ENCODE measurements around the gene PARP1.
"Not testable (repeated sequence)": the region's sequence is repeated elsewhere in the genome, so short reads cannot be mapped to it uniquely, and the experiment has no call there.

Gene PARP1

DNA sequence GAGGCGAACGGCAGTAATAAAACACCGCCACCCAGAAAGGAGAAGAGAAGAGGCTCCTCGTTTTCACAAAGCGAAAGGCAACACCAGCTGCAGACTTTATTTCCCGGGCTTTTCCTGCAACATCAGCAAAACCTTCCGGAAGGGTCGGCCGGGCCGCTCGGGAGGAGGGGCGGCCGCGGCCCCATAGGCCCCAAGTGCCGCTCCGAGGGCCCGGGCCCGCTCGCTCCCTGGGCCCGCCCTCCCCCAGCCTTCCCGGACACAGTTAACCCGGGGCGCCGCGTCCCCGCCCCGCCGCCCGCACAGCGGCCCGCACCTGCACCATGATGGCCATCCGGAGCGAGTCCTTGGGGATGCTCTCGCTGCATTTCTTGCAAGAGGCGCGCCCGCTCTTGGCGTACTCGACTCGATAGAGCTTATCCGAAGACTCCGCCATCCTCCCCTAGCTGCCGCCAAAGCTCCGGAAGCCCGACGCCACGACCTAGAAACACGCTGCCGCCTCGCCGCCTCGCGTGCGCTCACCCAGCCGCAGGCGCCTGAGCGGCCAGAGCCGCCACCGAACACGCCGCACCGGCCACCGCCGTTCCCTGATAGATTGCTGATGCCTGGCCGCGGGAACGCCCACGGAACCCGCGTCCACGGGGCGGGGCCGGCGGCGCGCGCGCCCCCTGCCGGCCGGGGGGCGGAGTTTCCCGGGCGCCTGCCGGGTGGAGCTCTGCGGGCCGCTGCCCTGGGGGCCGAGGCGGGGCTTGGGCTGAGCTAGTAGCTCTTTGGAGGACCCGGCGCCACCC lies at the start of gene PARP1:
PARP1 (minus strand) TSS at position 597 of the 788 bp plus-strand sequence; CDS start at position 433, 164 bp downstream.
- peak; percentile 85 to 89 for DNase-seq

DNA sequence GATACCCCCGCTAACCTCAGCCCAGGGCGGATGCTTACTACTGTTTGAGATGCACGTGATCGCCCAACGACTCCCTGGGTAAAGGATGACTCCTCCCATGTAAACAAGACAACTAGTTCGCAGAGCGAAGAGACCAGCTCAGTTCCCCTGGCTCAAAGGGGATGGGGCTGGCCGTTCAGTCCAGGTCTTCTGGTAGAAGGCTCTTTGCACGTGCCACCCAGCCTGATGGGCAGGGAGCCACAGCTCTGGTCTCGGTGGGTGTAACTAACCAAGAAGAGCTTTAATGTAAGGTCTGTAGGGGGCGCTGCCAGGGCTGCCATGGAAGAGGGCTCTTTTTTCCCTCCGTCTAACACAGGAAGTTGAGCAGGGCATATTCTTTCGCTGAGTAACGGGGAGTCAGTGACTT lies 49.4 kb upstream of the PARP1 start:
- peak; percentile 43 to 60 for DNase-seq

DNA sequence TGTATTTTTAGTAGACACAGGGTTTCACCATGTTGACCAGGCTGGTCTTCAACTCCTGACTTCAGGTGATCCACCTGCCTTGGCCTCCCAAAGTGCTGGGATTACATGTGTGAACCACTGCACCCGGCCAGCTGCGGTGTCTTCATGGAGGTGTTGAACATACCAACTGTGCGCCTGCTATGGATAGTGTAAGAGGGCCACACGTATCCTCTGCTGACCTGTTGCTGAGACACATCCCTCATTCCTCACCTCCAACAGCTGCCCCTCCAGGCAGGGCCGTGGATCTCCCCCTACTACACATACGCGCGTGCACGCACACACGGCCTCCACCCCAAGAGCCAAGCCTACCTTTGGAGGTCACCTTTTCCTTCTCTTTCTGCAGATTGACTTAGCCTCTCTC lies 48.0 kb upstream of the PARP1 start:
- DNase-seq: no peak

DNA sequence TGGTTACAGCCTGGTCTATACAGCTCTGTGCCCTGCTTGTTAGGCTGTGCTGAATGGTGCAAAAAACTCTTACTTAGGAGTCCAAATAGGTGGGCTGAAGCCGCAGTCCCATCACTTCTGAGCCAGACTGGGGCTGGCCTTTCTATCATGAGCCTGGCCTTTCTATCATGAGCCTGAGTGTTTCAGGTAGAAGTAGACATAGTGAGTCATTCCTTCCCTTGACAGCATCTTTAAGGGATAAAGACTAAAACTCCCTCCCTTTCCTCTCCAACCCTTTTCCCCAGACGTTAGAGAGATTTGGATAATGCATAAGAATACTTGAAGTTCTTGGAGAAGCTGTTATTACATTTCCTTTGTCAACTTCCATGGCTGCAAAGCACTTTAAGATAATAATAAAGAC lies 46.5 kb upstream of the PARP1 start:
- DNase-seq: no peak

DNA sequence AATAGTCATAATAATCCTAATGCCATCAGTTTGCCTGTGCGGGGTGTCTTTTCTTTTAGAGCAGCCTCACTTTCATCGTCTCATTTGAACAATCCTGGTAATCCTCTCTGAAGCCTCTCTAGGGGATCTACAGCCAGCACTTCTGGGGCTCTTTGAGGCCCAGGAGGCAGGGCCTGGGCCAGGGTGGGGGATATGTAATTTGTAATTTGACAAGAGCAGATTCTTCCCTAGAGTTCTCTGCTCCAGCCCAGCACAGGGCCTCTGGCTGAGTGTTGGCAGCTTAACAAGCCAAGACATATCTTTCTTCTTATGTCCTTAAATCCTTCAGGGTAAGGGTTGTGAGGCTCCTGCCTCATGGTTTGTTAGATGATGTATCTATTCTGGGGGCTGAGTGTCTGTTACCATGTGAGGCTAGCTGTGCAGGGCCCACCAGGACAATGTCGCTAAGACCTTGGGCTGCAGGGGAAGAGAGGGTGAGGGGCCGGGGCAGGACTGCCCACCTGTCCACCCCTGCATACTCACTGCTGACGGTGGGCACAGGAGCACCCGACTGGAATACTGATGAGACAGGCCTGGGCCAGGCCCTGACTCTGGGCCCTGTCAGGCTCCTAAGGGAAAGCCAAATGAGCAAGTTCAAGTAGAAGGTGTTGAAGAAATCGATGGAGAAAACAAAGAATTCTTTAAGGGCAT lies 45.3 kb upstream of the PARP1 start:
- no peak for DNase-seq

DNA sequence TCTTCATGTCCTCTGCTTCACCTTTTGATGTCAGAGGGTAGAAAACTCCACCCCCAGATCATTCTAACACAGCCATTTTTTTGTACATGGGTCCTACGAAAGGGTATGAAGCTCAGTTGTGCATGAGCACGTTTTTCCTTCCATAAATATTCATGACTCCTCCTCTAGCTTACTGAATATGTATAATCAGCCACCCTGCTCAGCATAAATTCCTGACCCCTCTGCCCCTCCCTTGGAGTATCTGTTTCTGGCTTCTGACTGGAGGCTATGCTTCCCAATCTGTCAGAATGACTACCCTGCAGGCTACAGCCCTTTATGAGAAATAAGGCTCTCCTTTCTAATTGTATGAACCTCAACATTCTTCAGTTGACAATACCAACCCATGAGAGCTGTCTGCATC lies 42.8 kb upstream of the PARP1 start:
- DNase-seq: no peak

DNA sequence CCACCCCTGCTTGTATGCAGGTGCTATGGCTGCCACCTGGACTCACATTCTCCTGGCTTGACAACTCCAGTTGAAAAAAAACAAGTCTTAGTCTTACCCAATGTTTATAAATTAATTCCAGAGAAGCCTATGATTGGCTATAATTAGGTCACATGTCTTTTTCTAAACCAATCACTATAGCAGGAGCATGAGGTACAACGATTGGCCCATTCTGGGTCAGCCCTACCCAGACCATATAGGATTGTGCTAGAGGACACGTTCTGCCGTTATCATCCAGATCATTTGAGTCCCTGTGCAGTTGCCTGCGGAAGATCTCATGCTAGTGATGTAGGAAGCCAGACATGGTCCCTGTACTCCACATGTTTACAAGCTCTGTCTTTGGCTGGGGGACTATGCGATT lies 41.9 kb upstream of the PARP1 start:
- DNase-seq: no peak

DNA sequence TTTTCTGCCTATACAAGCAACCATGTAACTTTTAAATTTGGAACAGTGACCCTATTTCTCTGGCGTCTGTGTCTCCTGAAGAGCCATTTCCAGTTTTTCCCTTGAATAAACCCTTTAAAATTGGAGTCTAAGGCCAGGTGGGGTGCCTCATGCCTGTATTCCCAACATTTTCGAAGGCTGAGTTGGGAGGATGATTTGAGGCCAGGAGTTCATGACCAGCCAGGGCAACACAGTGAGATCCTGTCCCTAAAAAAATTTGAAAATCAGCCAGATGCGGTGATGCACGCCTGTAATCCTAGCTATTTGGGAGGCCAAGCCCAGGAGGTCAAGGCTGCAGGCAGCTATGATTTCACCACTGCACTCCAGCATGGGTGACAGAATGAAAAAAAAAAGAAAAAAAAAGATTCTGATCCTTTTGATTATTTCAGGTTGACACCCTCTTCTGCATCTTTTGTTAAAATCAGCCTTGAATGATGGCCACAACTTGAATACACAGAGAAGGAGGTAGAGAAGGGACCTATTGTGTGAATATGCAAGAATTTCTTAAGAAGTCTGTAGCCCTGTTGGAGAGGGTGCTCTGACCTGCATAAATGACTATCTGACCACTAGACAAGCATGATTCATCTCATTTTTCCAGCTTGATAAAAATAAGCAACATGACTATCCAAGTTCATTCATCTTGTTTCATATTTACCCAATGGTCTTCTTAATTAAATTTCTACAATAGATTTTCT lies 40.2 kb upstream of the PARP1 start:
- DNase-seq: no peak

DNA sequence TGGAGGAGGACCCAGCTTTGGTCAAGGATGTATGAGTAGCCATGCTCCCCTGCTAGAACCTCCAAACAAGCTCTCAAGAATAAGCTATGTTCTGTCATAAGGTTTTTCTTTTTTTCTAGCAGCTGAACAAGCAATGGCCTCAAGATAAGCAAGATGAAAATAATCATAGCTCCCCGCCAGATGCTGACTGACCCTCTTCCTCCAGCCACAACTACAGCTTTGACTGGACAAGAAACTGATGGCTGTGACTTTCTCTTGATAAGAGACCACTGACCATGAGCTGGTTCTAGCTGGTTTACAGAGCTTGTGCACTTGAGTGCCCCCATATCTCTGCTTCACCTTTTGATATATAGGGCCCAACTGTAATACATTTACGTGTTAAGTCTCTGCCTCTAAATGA lies 38.2 kb upstream of the PARP1 start:
- DNase-seq: no peak

DNA sequence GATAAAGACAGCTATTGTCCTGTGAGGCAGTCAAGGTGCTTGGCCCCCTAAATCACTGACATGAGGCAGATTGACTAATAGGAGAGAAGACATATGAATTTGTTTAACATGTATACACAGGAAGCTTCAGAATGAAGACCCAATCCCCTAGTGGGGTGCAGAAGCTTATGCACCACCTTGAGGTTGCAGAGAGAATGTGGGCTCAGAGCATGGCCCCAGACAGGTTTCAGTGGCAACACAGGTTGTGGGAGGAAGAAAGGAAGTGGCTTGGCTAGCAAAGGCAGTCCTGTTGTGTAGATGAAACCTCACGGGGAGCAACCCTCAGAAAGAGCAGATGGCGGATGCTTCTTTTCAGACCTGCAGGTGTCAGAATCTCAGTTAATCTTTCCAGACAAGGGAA lies 37.0 kb upstream of the PARP1 start:
- DNase-seq: peak; percentile 46 to 59

DNA sequence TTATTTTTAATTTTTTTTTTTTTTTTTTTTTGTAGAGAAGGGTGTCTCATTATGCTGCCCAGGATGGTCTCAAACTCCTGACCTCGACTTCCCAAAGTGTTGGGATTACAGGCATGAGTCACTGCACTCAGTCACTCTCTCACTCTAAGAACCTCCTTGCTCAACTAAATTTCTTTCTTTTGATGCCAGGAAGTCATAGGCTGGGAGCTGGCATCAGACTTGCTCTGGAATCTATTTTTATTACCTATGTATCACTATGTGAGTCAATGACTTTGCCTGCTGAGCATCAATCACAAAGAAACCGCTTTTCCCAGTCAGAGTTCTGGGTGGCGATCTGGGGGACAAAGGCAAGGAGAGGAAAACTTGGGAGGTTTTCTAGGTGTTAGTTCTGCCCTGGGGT lies 35.5 kb upstream of the PARP1 start:
- no peak for DNase-seq

DNA sequence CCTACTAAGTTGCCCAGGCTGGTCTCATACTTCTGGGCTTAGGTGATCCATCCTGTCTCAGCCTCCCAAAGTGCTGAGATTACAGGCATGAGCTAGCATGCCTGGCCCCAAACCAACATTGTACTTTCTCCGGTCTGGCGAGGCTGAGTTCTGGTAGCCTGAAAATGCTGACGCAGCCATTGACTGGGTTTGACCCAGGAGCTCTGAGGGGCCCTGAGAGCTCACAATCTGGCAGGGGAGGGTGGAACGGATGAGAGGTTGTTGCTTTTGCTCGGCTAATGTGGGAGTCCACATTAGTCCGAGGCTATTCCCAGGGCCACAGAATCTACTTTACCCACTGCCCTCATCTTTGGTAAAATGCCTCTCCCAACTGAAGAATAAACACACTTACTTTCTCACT lies 35.1 kb upstream of the PARP1 start:
- DNase-seq: no peak

DNA sequence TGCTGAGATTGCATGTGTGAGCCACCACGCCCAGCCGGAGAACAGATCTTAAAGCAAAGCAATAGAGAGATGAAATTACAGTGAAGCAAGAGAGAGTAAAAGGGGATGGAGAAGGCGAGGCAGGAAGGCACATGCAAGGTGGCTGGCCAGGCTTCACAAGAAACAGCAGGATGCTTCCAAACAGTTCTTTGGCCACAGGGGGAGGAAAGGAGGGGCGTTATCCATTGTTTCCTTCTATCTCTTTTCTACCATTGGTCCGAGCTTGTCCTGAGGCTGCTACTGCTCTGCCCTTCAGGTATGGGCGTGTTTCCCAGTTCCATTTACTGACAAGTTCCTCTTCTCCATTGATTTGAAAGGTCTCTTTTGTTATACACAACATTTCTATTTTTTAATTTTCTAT lies 33.7 kb upstream of the PARP1 start:
- no peak for DNase-seq

DNA sequence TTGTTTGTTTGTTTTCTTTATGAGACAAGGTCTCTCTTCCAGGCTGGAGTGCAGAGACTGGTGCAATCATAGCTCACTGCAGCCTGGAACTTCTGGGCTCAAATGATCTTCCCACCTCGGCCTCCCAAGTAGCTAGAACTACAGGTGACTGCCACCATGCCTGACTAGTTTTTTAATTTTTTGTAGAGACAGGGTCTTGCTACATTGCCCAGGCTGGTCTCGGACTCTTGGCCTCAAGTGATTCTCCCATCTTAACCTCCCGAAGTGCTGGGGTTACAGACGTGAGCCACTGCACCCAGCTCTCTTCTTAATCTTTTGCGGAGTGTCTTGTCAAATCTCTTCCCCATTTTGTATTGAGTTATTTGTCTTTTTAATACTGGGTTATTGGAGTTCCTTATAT lies 32.6 kb upstream of the PARP1 start:
- DNase-seq: no peak

DNA sequence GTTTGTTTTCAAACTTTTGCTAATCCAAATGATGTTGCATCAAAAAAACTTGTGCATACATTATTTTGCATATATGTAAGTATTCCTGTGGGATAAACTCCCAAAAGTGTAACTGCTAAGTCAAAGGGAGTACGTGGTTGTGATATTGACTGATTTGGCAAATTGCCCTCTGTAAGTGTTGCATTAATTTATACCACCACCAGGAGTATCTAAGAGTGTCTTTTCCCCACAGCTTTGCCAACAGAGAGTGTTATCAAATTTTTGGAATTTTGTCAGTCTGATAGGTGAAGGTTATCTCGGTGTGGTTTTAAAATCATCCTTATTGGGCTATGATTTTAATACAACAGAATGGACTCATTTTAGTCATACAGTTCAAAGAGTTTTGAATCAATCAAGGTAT lies 30.1 kb upstream of the PARP1 start:
- no peak for DNase-seq

DNA sequence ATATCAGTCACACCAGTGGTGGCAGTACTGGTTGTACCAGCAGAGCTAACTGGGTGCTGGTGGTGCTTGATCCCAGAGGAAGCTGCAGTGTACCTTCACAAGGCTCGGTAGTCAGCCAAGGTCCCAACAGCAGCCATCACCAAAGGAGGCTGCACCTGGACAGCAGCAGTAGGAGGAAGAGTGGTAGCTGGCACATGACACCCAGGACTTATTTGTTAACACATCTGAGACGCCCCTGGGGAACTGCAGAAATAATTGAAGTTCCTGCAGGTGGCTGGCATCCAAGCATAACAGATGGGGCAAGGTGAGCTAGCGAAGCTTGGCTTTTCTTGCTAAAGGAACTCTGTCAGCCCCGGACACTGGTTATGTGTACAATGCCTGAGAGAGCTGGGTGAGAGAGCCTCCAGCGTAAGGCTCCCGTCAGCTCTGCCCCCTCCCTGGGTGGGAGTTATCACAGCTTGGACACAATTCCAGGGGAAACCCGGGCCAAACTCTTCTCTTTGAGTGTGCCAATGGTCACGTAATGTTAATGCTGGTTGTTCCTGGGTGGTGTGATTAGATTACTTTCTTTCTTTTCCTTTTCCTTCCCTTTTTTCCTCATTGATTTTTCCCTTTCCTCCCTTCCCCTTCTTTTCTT lies 29.1 kb upstream of the PARP1 start:
- DNase-seq: no peak

DNA sequence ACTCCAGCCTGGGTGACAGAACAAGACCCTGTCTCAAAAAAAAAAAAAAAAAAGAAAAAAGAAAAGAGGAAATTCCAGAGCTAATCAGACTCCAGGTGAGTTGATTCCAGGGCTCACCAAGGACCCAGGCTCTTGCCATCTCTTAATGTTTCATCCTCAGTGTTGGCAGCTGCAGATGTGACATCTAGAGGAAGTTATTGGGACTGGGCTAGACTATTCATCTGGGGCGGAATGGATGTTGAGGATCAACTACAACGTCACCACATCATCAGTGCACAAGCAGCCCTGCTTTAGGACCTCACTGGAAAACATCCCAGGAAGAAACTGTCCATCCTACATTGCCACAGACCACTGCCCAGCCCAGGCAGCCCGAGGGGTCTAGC lies 28.6 kb upstream of the PARP1 start:
- no peak for DNase-seq

DNA sequence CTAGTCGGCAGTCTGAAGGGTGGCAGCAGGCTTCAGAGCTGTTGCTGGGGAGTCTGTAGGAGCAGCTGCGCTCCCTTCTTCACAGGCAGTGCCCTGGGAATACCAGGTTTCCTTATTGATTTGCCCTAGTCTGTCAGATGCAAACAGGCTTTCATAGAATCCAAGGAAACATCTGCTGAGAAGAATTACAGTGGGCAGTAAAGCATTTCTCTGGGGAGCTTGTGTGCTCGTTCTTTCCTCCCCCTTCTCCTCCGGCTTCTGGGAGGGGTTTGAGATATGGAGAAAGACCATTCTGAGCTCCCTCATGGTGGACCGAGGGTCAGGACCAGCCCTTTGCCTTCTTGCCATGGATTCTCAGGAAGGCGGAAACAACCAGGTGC lies 25.4 kb upstream of the PARP1 start:
- no peak for DNase-seq

DNA sequence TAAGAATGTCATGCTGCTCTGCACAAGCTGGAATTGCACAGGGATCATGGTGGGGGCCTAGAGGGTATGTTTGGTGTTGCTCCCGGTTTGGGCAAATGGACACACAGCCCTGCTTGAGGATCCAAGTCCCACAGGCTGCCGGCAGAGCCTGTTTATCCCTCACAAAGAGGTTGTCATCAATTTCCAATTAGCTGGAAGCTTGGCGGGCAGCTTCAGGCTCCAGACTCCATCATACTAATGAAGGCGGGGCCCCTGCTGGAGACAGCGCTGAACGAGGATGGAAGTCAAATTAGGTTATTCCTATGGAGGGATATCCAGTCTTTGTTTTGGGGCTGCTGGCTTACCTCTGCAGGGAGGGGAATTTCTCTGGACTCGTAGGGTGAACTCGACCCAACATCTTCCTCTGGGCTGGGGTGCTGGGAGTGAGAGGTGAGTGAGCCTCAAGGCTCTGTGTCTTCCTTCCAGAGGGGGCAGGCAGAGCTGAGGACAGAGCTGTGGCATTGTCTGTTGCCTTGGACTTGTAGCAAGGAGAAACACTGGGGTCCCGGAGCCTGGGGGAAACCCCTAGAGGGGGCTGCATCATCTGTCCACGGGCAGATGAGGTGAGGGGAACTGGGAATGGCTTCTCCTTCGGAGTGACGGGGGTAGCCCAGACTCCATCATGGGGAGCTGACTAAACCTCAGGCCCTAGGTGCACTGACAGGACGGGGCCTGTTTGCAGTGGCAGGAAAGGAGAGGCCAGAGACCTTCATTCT lies 24.9 kb upstream of the PARP1 start:
- no peak for DNase-seq

DNA sequence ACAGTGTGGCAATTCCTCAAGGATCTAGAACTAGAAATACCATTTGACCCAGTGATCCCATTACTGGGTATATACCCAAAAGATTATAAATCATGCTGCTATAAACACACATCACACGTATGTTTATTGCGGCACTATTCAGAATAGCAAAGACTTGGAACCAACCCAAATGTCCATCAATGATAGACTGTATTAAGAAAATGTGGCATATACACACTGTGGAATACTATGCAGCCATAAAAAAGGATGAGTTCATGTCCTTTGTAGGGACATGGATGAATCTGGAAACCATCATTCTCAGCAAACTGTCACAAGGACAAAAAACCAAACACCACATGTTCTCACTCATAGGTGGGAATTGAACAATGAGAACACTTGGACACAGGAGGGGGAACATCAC lies 24.0 kb upstream of the PARP1 start:
- not testable (repeated sequence) for DNase-seq

DNA sequence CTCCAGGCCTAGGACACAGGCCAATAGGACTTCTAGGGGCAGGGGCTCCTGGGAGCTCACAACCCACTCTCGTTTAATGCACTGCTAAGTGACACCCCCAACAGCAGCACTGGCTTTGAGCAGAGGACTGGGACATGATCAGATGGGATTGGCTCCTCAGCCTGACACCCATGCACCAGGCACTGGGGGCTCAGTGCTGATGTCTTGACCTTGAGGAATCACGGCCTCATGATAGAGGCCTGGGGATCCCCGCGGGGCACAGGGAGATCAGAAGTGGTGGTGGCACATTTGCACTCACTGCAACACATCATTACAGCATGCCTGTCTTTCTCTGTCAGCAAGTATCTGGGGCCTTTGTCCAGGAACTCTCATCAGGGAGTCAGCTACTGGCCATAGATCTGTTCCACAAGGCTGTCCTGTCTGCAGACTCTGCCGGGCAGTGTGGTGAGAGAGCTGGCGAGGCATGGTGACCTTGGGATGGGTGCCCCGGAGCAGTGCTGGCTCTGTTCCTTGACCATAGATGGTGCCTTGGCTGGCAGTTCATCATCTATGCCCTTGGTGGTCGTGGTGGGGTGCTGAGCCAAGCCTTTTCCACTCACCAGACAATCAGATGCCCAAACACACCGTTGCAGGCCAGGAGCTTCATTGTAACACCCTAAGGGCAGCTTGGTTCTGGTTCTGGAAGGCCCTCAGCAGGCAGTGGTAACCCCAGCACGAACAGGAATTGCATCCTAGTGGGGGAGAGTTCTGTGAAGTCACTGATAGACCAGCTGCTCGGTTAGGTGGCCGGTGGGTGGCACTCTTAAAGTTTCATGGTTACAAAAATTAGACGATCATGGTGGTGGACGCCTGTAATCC lies 22.2 kb upstream of the PARP1 start:
- no peak for DNase-seq

Data from activated CD4-positive, alpha-beta T cell treated with anti-CD3 and anti-CD28 coated beads, Interleukin-2, amount 50 U/mL, for 48 hours (primary cell).